K562 (cell line): Measurements from ENCODE around the gene TRMT10A.

Source experiments
- CTCF ChIP-seq, 3 experiments: IDR thresholded peaks in 2 of 3; conservative IDR thresholded peaks in 1 of 3; 2 replicates each; pipeline ENCODE4 v1.5.1; 2011 to 2012; ENCODE audit warnings: low read length in 3 of 3, mild to moderate bottlenecking in 3 of 3, control low read depth in 2 of 3, improper control_type of control experiment in 1 of 3, inconsistent platforms in 1 of 3, low read depth in 1 of 3, mixed read lengths in 1 of 3, moderate library complexity in 1 of 3; ENCODE audit not compliant: insufficient read depth in 2 of 3
- GABPB2 ChIP-seq: fragments of 250-450 bp; sonication (Bioruptor Pico); conservative IDR thresholded peaks from 2 replicates; pipeline ENCODE4 v1.5.1; 2021; ENCODE audit warnings: mild to moderate bottlenecking
- POLR2A ChIP-seq: fragments of 450-650 bp; conservative IDR thresholded peaks from 2 replicates; pipeline ENCODE4 v1.6.1; 2016
- ZNF780A ChIP-seq: fragments of 250-450 bp; sonication (Bioruptor Pico); IDR thresholded peaks from 2 replicates; pipeline ENCODE4 v1.5.0; 2021; ENCODE audit warnings: mild to moderate bottlenecking

- TF ChIP-seq CTCF (IDR thresholded peaks at IDR 0.05 in 2 of 3, conservative IDR thresholded peaks at IDR 0.05 in 1 of 3; ENCODE audit: insufficient read depth in 2 of 3, low read depth in 1 of 3, low read length in 3 of 3) (no peak), ZNF780A (CRISPR knock-in tag) (no peak), GABPB2 (no peak), POLR2A (no peak)
Measured at GRCh38 chr4:99610605-99611175, 46.9 kb upstream of the TRMT10A start.
